Tibial nerve (tissue), 3 donors: ENCODE data around the gene ZIM2.

Source experiments
- POLR2A ChIP-seq, 2 donors: fragments of 450-650 bp; IDR thresholded peaks; one replicate each; pipeline ENCODE4 v1.6.1; 2017; ENCODE audit warnings: antibody characterized with exemption in 2 of 2, mild to moderate bottlenecking in 2 of 2, moderate library complexity in 2 of 2
- TF ChIP-seq, protein P1 (sequence below), 5 experiments: fragments of 200-600 bp in 3 of 5; fragments of 450-650 bp in 2 of 5; sonication (generic) in 3 of 5; IDR thresholded peaks; one replicate each; pipeline ENCODE4 v1.5.1; 2016 to 2019; ENCODE audit warnings: antibody characterized with exemption in 5 of 5, mild to moderate bottlenecking in 3 of 5, moderate library complexity in 2 of 5

DNA sequence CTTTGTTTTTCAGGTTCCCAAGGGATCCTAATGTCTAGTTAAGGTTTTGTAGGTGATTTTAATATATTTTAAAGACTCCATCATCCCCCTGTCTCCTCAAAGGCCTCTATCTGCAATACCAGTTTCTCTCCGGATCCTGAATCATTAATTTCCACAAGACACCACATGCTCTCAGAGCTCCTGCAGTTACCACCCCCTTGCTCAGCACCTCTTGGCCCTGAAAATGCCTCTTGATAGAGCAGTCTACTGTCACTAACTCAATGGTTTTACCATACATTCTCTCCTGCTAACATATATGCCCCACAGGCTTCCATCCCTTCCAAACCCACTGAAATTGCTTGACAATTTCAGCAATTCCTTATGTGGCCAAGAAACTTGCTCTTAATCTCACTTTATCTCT lies 1.9 kb upstream of the ZIM2 start:
- TF ChIP-seq, protein P1, sequence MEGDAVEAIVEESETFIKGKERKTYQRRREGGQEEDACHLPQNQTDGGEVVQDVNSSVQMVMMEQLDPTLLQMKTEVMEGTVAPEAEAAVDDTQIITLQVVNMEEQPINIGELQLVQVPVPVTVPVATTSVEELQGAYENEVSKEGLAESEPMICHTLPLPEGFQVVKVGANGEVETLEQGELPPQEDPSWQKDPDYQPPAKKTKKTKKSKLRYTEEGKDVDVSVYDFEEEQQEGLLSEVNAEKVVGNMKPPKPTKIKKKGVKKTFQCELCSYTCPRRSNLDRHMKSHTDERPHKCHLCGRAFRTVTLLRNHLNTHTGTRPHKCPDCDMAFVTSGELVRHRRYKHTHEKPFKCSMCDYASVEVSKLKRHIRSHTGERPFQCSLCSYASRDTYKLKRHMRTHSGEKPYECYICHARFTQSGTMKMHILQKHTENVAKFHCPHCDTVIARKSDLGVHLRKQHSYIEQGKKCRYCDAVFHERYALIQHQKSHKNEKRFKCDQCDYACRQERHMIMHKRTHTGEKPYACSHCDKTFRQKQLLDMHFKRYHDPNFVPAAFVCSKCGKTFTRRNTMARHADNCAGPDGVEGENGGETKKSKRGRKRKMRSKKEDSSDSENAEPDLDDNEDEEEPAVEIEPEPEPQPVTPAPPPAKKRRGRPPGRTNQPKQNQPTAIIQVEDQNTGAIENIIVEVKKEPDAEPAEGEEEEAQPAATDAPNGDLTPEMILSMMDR (IDR thresholded peaks at IDR 0.05): no peak
- no peak for TF ChIP-seq POLR2A (IDR thresholded peaks at IDR 0.05)
